Measurements from ENCODE around the gene PAQR7. TPM values are rescaled to one million over a fixed set of nuclear protein-coding genes. Genes with fewer than 3 reads are reported as not detected.

PAQR7 gene
- total RNA-seq, 1 donor from 2014 or later = 6.9 TPM

DNA sequence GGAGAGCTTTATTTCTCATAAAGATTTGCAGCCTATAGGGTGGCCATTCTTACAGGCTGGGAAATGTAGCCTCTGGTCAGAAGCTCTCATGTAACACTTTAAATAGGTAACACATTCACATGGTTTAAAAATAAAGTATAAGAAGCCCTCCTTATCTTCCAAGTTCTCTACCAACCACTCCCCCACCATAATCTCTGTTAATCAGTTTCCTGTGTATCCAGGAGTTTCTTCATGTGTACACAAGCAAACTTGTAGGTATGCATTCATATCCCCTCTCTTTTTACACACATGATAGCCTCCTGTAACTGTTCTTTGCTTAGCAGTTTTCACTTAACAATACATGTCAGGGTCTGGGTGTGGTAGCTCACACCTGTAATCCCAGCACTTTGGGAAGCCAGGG lies 35.7 kb upstream of the PAQR7 start:
- TF ChIP-seq, protein P1, sequence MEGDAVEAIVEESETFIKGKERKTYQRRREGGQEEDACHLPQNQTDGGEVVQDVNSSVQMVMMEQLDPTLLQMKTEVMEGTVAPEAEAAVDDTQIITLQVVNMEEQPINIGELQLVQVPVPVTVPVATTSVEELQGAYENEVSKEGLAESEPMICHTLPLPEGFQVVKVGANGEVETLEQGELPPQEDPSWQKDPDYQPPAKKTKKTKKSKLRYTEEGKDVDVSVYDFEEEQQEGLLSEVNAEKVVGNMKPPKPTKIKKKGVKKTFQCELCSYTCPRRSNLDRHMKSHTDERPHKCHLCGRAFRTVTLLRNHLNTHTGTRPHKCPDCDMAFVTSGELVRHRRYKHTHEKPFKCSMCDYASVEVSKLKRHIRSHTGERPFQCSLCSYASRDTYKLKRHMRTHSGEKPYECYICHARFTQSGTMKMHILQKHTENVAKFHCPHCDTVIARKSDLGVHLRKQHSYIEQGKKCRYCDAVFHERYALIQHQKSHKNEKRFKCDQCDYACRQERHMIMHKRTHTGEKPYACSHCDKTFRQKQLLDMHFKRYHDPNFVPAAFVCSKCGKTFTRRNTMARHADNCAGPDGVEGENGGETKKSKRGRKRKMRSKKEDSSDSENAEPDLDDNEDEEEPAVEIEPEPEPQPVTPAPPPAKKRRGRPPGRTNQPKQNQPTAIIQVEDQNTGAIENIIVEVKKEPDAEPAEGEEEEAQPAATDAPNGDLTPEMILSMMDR (IDR thresholded peaks at IDR 0.05) = no peak
- H3K36me3 ChIP-seq = no peaks in the 10 kb centered on the region
- H3K27me3 ChIP-seq = no peaks in the 10 kb centered on the region
- H3K9me3 ChIP-seq = no peaks in the 10 kb centered on the region
- H3K4me1 ChIP-seq = peaks cover 0 to 5% of the 10 kb centered on the region in 2 donors
- no peak for DNase-seq (ENCODE audit: low spot score in 2 of 2)
- H3K27ac ChIP-seq = no peak overlapping the region
- intact Hi-C loops (cut with DNase I) = no loop called here
- no peak overlapping the region for H3K4me3 ChIP-seq

DNA sequence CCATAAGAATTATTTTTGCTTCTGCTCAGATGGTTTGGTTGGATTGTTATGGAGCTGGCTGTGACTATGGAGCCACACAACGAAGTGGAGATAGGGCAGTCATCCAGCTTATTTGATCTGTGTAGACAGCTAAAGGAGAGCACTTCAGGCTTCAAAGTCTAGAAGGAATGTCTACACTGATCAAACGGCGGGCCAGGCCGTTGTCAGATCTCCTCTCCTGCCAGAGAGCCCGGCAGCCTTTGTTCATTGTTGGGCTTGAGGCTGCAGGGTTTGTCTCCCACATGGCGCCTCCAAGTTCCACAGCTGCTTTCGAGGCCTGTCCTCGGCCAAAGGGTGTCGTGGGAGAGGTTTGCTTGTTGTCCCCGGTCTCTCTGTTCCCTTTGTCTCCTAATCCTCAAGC lies 33.5 kb upstream of the PAQR7 start:
- no peaks in the 10 kb centered on the region for H3K36me3 ChIP-seq
- DNase-seq (ENCODE audit: low spot score in 2 of 2) = no peak
- H3K4me3 ChIP-seq = no peak overlapping the region
- H3K9me3 ChIP-seq = no peaks in the 10 kb centered on the region
- intact Hi-C loops (cut with DNase I) = loop anchor here (5.0 to 10.0 kb wide), 3 partner anchors 258 to 674 kb away; partner anchors contain the start of genes C1orf232, CEP85, SYF2 and ZNF593
- H3K27ac ChIP-seq = no peak overlapping the region
- no peaks in the 10 kb centered on the region for H3K27me3 ChIP-seq
- TF ChIP-seq, protein P1 (IDR thresholded peaks at IDR 0.05) = no peak
- peaks cover 0 to 11% of the 10 kb centered on the region in 2 donors for H3K4me1 ChIP-seq

DNA sequence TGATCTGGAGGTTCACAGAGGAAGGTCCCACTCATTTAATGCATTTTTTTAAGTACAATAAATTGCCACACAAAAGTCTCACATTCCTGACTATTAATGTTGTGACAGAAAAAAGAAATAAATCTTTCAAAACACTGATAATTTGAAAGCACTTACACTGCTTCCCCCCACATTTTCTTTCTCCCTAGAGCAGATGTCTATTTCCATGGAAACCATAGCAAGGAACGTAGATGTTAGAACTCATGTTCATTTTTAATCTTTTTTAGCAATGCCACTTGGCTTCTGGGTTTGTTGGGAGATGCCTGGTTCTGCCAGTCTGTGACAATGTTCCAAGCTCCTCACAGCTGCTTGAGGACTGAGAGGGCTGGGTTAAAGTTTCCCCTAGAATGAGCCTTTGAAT lies 32.7 kb upstream of the PAQR7 start:
- H3K36me3 ChIP-seq = no peaks in the 10 kb centered on the region
- DNase-seq (ENCODE audit: low spot score in 2 of 2) = no peak
- no peaks in the 10 kb centered on the region for H3K9me3 ChIP-seq
- TF ChIP-seq, protein P1 (IDR thresholded peaks at IDR 0.05) = no peak
- H3K27ac ChIP-seq = no peak overlapping the region
- H3K4me1 ChIP-seq = peaks cover 0 to 13% of the 10 kb centered on the region in 2 donors
- intact Hi-C loops (cut with DNase I) = loop anchor here (5.0 to 10.0 kb wide), 3 partner anchors 259 to 673 kb away; partner anchors contain the start of genes C1orf232, CEP85, SYF2 and ZNF593
- H3K4me3 ChIP-seq = no peak overlapping the region
- no peaks in the 10 kb centered on the region for H3K27me3 ChIP-seq

DNA sequence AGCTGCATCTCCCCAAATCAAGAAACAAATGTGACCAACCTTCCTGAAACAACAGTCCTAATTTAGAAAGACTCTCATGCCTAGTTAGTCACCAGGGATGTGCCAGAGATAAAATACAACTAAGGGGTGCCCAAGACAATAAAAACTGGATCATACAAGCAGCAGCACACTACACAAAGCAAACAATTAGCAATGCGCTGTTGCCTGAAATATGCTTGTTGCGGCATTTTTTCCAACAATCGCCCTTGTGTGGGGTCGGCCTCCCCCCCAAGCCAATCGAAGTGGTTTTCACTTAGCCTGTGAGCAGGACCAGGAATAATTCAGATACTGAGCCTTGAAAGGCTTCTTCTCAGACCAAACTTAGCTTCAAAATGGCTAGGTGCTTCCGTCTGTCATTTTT lies 32.1 kb upstream of the PAQR7 start:
- DNase-seq (ENCODE audit: low spot score in 2 of 2) = no peak
- Histone ChIP-seq H3K9me3 (no peaks in the 10 kb centered on the region), H3K4me1 (peaks cover 0 to 13% of the 10 kb centered on the region in 2 donors), H3K4me3 (no peak overlapping the region), H3K27ac (peak overlapping the region; percentile 65 to 66), H3K36me3 (no peaks in the 10 kb centered on the region), H3K27me3 (no peaks in the 10 kb centered on the region)
- TF ChIP-seq, protein P1 (IDR thresholded peaks at IDR 0.05) = no peak
- intact Hi-C loops (cut with DNase I) = loop anchor here (5.0 to 10.0 kb wide), 3 partner anchors 260 to 673 kb away; partner anchors contain the start of genes C1orf232, CEP85, SYF2 and ZNF593

DNA sequence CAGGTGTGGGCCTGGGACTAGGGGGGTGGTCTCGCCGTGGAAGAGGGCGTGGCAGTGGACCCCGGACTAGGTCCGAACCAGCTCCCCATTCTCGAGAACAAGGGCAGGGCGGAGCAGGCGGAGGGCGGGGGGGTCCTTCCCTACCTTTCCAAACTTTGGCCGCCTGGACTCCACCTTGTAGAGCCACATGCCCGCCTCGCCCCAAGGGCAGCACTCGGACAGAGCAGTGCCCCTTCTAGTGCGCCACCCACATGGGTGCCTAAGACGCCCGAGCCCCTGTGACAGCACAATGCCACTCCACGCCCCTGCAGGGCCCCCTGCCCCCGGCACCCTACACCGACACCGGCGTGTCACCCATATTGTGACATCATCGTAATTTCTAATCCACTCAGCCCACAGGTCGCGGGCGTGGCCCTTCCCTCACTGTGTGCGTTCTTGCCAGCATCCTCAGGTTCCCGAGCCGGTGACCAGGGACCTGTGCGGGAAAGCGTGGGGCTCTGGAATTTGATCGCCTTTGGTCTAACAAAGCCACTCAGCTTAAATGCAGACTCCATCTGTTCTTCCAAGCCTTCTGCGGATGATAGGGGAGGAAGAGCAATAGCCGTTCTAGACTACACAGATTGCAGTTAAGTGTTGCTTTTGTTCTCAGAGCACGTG lies 31.3 kb upstream of the PAQR7 start:
- H3K36me3 ChIP-seq = no peaks in the 10 kb centered on the region
- peak overlapping the region; percentile 65 to 66 for H3K27ac ChIP-seq
- intact Hi-C loops (cut with DNase I) = loop anchor here (5.0 to 10.0 kb wide), 3 partner anchors 261 to 672 kb away; partner anchors contain the start of genes C1orf232, CEP85, SYF2 and ZNF593
- peak in 1 of 2 donors; percentile 73 for DNase-seq (ENCODE audit: low spot score in 2 of 2)
- no peaks in the 10 kb centered on the region for H3K9me3 ChIP-seq
- TF ChIP-seq, protein P1 (IDR thresholded peaks at IDR 0.05) = no peak
- no peaks in the 10 kb centered on the region for H3K27me3 ChIP-seq
- peak overlapping the region; percentile 74 to 90 for H3K4me3 ChIP-seq
- peaks cover 0 to 13% of the 10 kb centered on the region in 2 donors for H3K4me1 ChIP-seq

Data from ascending aorta (tissue), 2 donors.